Brain microvascular endothelial cell (primary cell): Measurements from ENCODE around the gene LEPROT.

Experiments used
- DNase-seq: peaks from one replicate; pipeline ENCODE4 v3.0.0-alpha.2; 2020
- H3K27ac ChIP-seq: fragments of 250-450 bp; sonication (Bioruptor Pico); 2 replicates; pipeline ENCODE4 v1.5.1; 2020; ENCODE audit warnings: mild to moderate bottlenecking, moderate library complexity
- H3K27me3 ChIP-seq: fragments of 250-450 bp; sonication (Bioruptor Pico); replicated peaks from 2 replicates; pipeline ENCODE4 v1.5.1; 2020; ENCODE audit warnings: mild to moderate bottlenecking
- H3K36me3 ChIP-seq: fragments of 250-450 bp; sonication (Bioruptor Pico); replicated peaks from 2 replicates; pipeline ENCODE4 v1.5.1; 2020; ENCODE audit warnings: mild to moderate bottlenecking
- H3K4me3 ChIP-seq: 2 replicates; pipeline ENCODE4 v1.5.1; 2011; ENCODE audit warnings: low read depth, mild to moderate bottlenecking, control low read depth, low read length, moderate library complexity
- in situ Hi-C: cut with HindIII; loops from 2 replicates; pipeline ENCODE4 v1.10.0; 2017; ENCODE audit warnings: low sequenced_read_pairs, low pct_ligation_motif_present
- TF ChIP-seq, protein P1 (sequence below): IDR thresholded peaks from 2 replicates; pipeline ENCODE4 v1.5.1; 2011; ENCODE audit warnings: low read depth, mild to moderate bottlenecking, moderate library complexity, low read length, control low read depth, inconsistent platforms; ENCODE audit errors: missing control alignments

LEPROT gene

DNA sequence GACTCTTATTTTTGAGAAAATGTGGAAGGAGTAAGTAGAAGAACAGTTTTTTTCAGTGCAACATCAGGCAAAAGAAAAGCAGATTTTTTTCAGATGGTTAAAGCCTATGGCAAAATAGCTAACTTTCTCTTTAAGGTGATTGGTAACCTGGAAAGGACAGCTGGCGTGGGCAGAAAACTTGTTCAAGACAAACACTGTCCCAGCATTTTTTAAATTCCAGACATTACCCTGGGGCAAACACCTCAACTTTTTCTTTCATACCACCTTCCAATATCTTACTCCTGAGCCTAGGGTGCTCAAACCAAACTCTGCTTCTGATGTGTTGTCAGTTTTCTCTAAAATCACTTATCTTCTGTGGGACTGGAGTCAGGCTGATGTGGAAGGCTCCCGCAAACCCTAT, 2.7 kb upstream of the LEPROT start:
- TF ChIP-seq, protein P1, sequence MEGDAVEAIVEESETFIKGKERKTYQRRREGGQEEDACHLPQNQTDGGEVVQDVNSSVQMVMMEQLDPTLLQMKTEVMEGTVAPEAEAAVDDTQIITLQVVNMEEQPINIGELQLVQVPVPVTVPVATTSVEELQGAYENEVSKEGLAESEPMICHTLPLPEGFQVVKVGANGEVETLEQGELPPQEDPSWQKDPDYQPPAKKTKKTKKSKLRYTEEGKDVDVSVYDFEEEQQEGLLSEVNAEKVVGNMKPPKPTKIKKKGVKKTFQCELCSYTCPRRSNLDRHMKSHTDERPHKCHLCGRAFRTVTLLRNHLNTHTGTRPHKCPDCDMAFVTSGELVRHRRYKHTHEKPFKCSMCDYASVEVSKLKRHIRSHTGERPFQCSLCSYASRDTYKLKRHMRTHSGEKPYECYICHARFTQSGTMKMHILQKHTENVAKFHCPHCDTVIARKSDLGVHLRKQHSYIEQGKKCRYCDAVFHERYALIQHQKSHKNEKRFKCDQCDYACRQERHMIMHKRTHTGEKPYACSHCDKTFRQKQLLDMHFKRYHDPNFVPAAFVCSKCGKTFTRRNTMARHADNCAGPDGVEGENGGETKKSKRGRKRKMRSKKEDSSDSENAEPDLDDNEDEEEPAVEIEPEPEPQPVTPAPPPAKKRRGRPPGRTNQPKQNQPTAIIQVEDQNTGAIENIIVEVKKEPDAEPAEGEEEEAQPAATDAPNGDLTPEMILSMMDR = no peak
- no peak overlapping the region for H3K27ac ChIP-seq
- in situ Hi-C loops = no loop called here
- no peak overlapping the region for H3K4me3 ChIP-seq
- DNase-seq = no peak
- no peaks in the 10 kb centered on the region for H3K27me3 ChIP-seq
- H3K36me3 ChIP-seq = no peaks in the 10 kb centered on the region

GRCh38 chr1:65418522-65419185, 1.8 kb upstream of the LEPROT start:
- DNase-seq = no peak
- TF ChIP-seq, protein P1 = no peak
- no peak overlapping the region for H3K4me3 ChIP-seq
- no peaks in the 10 kb centered on the region for H3K27me3 ChIP-seq
- no peaks in the 10 kb centered on the region for H3K36me3 ChIP-seq
- no peak overlapping the region for H3K27ac ChIP-seq
- in situ Hi-C loops = no loop called here

DNA sequence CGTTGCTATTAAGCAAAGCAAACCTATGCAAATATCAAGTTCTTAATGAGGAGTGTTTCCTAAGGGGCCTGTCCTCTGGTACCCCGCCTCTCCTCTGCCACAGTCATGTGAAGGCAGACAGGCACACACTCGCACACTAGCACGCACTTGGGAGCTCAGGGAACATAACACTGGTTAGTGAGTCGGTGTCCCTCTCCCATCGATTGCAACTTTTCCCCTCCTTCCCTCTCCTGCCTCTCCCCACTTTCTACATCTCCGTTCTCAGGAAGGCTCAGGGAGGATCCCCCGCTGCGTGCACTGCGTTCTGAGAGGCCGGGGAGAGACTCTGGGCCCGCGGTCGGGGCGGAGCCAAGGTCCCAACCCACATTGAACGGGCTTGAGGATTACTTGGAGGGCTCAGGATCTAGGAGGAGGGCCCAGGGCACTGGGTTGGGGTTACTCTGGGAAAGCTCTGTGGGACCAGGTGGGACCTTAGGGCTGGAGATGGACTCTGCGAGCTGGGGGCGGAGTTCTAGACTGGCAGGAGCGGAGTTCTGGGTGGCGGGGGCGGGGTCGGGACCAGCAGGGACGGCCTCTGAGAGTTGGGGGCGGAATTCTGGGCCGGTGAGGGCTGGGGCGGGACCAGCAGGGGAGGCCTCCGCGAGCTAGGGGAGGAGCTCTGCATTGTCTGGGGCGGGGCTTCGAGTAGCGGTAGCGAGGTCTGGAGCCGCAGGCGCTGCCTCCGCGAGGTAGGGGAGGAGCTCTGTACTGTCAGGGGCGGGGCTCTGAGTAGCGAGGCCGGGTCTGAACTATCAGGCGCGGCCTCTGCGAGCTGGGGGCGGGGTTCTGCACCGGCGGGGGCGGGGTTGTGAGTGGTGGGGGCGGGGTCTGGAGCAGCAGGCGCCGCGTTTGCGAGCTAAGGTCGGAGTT, 533 bp upstream of the LEPROT start:
- Histone ChIP-seq H3K27me3 (no peaks in the 10 kb centered on the region), H3K4me3 (peak overlapping the region; percentile 86), H3K36me3 (no peaks in the 10 kb centered on the region), H3K27ac (peak overlapping the region; percentile 97)
- TF ChIP-seq, protein P1 = no peak
- DNase-seq = peak; percentile 97
- in situ Hi-C loops = no loop called here

DNA sequence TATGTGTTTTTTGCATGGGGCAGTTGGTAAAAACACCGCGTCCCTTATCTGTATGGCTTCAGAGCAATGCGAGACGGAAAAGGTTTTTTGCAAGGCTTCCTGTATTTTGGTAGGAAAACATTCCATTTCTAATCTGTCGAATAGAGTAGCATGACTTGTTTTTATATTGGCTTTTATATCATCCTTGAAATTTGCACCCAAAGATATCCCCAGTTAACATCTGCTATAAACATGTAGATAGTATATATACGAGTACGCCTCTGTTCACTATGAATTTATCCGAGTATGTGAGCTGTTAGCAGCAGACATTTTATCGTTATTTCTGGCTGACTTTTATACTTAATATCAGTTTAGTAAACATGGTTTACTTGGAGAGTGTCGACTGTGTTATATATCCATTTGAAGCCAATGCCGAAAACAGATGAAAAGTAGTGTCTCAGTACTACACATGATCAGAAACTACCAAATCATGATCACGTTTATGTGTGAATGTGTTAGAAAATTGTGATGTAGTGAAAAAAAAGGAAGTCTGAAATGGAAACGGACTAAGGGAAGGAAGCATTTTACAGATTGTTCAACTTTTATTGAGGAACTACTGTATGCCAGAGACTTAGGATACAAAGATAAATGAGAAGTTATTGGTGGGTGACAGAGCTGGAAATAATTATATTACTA, 1.0 kb downstream of the LEPROT start:
- H3K27me3 ChIP-seq = no peaks in the 10 kb centered on the region
- H3K27ac ChIP-seq = peak overlapping the region; percentile 97
- in situ Hi-C loops = no loop called here
- TF ChIP-seq, protein P1 = no peak
- H3K4me3 ChIP-seq = peak overlapping the region; percentile 86
- DNase-seq = peak; percentile 38
- H3K36me3 ChIP-seq = peaks cover 9% of the 10 kb centered on the region

DNA sequence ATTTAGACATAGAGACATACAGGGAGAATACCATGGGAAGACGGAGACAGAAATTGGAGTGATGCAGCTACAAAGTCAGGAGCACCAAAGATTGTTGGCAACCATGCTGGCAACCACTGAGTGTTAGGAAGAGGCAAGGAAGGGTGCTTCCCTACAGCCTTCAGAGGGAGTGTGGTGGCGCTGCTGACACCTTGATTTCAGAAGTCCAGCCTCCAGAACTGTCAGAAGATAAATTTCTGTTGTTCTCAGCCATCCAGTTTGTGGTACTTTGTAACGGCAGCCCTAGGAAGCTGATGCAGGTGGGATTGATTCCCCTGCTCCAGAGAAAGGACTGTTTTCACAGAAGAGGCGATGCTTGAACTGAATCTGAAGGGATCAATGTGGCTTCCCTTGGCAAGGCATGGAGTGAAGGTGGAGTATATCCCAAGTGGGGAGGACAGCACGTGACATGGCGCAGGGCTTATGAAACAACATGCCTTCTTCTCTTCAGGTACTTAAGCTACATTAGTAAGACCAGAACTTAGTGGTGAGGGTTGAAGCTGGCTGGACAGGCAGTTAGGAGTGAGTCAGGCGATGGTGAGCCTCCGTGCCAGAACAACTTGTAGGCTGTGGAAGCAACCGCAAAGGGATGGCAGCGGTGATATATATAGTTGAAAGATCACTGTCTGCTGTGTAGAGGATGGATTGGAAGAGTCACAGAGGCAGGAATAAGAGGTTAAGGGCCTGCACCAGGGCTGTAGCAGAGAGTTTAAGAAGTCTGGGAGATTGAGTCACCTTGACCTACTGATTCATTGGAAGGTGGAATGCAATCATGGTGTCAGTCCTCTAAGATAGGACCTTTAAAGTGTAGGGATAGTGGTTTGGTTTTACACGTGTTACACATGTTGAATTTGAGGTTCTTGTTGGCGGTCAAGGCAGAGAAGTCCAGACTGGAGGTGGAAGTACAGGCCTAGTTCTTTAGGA, 2.1 kb downstream of the LEPROT start:
- peak overlapping the region; percentile 86 for H3K4me3 ChIP-seq
- no peaks in the 10 kb centered on the region for H3K27me3 ChIP-seq
- peaks cover 17% of the 10 kb centered on the region for H3K36me3 ChIP-seq
- peak overlapping the region; percentile 84 for H3K27ac ChIP-seq
- in situ Hi-C loops = no loop called here
- TF ChIP-seq, protein P1 = no peak
- DNase-seq = peak; percentile 43
